Stimulated activated CD4-positive, alpha-beta T cell treated with anti-CD3 and anti-CD28 coated beads, Interleukin-2, amount 100 ng/mL, for 24 hours (primary cell): Measurements from ENCODE around the gene SEMA3C.

Experiments
- DNase-seq, 2 donors: peaks; one replicate each; pipeline ENCODE4 v3.0.0-alpha.2; 2020

The SEMA3C gene

GRCh38 chr7:80924090-80924489 is 5.2 kb upstream of the SEMA3C start:
- no peak for DNase-seq

- DNase-seq: no peak
Measured at GRCh38 chr7:80923211-80923612, 4.4 kb upstream of the SEMA3C start.

- DNase-seq: no peak
Measured at GRCh38 chr7:80922253-80923049, 3.6 kb upstream of the SEMA3C start.

- DNase-seq: no peak
Measured at GRCh38 chr7:80921130-80921529, 2.3 kb upstream of the SEMA3C start.

GRCh38 chr7:80918399-80918798 is 452 bp downstream of the SEMA3C start:
- no peak for DNase-seq

GRCh38 chr7:80916770-80917741 is 1.8 kb downstream of the SEMA3C start:
- no peak for DNase-seq

- DNase-seq: no peak
Measured at GRCh38 chr7:80910228-80910627, 8.6 kb downstream of the SEMA3C start.

- DNase-seq: no peak
Measured at GRCh38 chr7:80908360-80908797, 10.5 kb downstream of the SEMA3C start.

GRCh38 chr7:80907612-80908011 is 11.2 kb downstream of the SEMA3C start:
- no peak for DNase-seq

- DNase-seq: no peak
Measured at GRCh38 chr7:80907141-80907601, 11.7 kb downstream of the SEMA3C start.

- no peak for DNase-seq
Measured at GRCh38 chr7:80905334-80905733, 13.5 kb downstream of the SEMA3C start.

GRCh38 chr7:80902716-80903308 is 16.0 kb downstream of the SEMA3C start:
- DNase-seq: no peak

GRCh38 chr7:80902019-80902418 is 16.8 kb downstream of the SEMA3C start:
- no peak for DNase-seq

GRCh38 chr7:80900583-80901576 is 18.0 kb downstream of the SEMA3C start:
- DNase-seq: no peak

- DNase-seq: no peak
Measured at GRCh38 chr7:80896906-80897598, 21.8 kb downstream of the SEMA3C start.

- DNase-seq: no peak
Measured at GRCh38 chr7:80895056-80895455, 23.8 kb downstream of the SEMA3C start.

GRCh38 chr7:80891259-80891544 is 27.6 kb downstream of the SEMA3C start:
- no peak for DNase-seq

GRCh38 chr7:80890426-80891258 is 28.2 kb downstream of the SEMA3C start:
- no peak for DNase-seq

GRCh38 chr7:80889525-80889924 is 29.3 kb downstream of the SEMA3C start:
- no peak for DNase-seq

GRCh38 chr7:80885757-80886156 is 33.1 kb downstream of the SEMA3C start:
- DNase-seq: no peak
